ENCODE measurements around the gene ING5.

The ING5 gene

GRCh38 chr2:241777686-241778627 is 76.1 kb downstream of the ING5 start:
- no peak for DNase-seq
